Endothelial cell of umbilical vein (primary cell): Measurements from ENCODE around the gene NELL2. TPM values are rescaled to one million over a fixed set of nuclear protein-coding genes. Genes with fewer than 3 reads are reported as not detected.

Experiments
- BruUV-seq: library from RNA; stranded (reverse); fragments of 400-500 nt; replicated peaks from 2 replicates; lab custom pipeline; 2021; lab: Mats Ljungman, UMichigan
- CTCF ChIA-PET: fragments of 300-600, 350-600 bp; sonication (Branson Sonifier 250); formaldehyde crosslinking; loops from one replicate; lab custom pipeline; 2021; ENCODE audit warnings: antibody characterized with exemption, inconsistent platforms; lab: Charles Lee
- POLR2A ChIA-PET: fragments of 300-600, 350-600 bp; sonication (Branson Sonifier 250); formaldehyde crosslinking; loops from one replicate; lab custom pipeline; 2021; ENCODE audit warnings: antibody characterized with exemption, inconsistent platforms; lab: Charles Lee
- DNase-seq: peaks from one replicate; pipeline ENCODE4 v3.0.0-alpha.2; 2011; ENCODE audit warnings: low read depth, low spot score
- FAIRE-seq: peaks from 2 replicates; lab custom pipeline; 2011; peaks lifted over from hg19 to GRCh38; lab: Jason Lieb, UNC
- H2AFZ ChIP-seq: 2 replicates; pipeline ENCODE4 v1.6.0; 2012; ENCODE audit warnings: low read depth, low read length, control low read depth, inconsistent platforms
- H3K27ac ChIP-seq: 2 replicates; pipeline ENCODE4 v1.5.1; 2011; ENCODE audit warnings: low read depth, mild to moderate bottlenecking, control low read depth, low read length, moderate library complexity; ENCODE audit not compliant: insufficient read depth
- H3K27me3 ChIP-seq, 2 experiments: 2 replicates each; pipeline versions ENCODE4 v1.6.0 to v1.6.1; 2011; ENCODE audit warnings: low read length in 2 of 2, mixed read lengths in 1 of 2; ENCODE audit not compliant: control insufficient read depth in 2 of 2, insufficient read depth in 2 of 2
- H3K36me3 ChIP-seq, 2 experiments: 2 replicates in 1 of 2; 3 replicates in 1 of 2; pipeline ENCODE4 v1.5.1; 2011; ENCODE audit warnings: low read length in 2 of 2, mild to moderate bottlenecking in 1 of 2, moderate library complexity in 1 of 2; ENCODE audit not compliant: control insufficient read depth in 2 of 2, insufficient read depth in 2 of 2; ENCODE audit errors: extremely low read depth in 1 of 2
- H3K4me1 ChIP-seq: 3 replicates; pipeline ENCODE4 v1.5.1; 2011; ENCODE audit warnings: mild to moderate bottlenecking, low read length; ENCODE audit not compliant: control insufficient read depth, insufficient read depth; ENCODE audit errors: extremely low read depth
- H3K4me2 ChIP-seq: 2 replicates; pipeline ENCODE4 v1.6.1; 2011; ENCODE audit warnings: low read length, control low read depth, mixed read lengths; ENCODE audit not compliant: insufficient read depth
- H3K4me3 ChIP-seq, 3 experiments: fragments of 200-600 bp in 1 of 3; sonication (generic), shearing (Covaris generic) in 1 of 3; replicated peaks in 1 of 3; 2 replicates each; pipeline ENCODE4 v1.5.1; 2011 to 2016; ENCODE audit warnings: control low read depth in 3 of 3, low read length in 3 of 3, mild to moderate bottlenecking in 2 of 3, inconsistent platforms in 1 of 3, low read depth in 1 of 3, moderate library complexity in 1 of 3; ENCODE audit not compliant: insufficient read depth in 1 of 3
- H3K79me2 ChIP-seq: 2 replicates; pipeline ENCODE4 v1.6.0; 2012; ENCODE audit warnings: low read length, inconsistent platforms; ENCODE audit not compliant: control insufficient read depth, insufficient read depth
- H3K9ac ChIP-seq: replicated peaks from 2 replicates; pipeline ENCODE3; 2011; ENCODE audit warnings: low read length, control low read depth; ENCODE audit not compliant: insufficient read depth; ENCODE audit errors: extremely low read depth
- H3K9me1 ChIP-seq: replicated peaks from 3 replicates; pipeline ENCODE4 v1.6.0; 2011; ENCODE audit warnings: mild to moderate bottlenecking, low read length; ENCODE audit not compliant: control insufficient read depth, insufficient read depth; ENCODE audit errors: extremely low read depth
- H3K9me3 ChIP-seq: replicated peaks from 2 replicates; pipeline ENCODE4 v1.5.1; 2012; ENCODE audit warnings: low read length, inconsistent platforms; ENCODE audit not compliant: control insufficient read depth, insufficient read depth
- H4K20me1 ChIP-seq: replicated peaks from 2 replicates; pipeline ENCODE3; 2011; ENCODE audit warnings: mild to moderate bottlenecking, low read length; ENCODE audit not compliant: control insufficient read depth, insufficient read depth; ENCODE audit errors: extremely low read depth
- CTCF ChIP-seq, 2 donors: IDR thresholded peaks; 1 replicate in 1 of 2; 2 replicates in 1 of 2; pipeline ENCODE4 v1.5.1; 2011; ENCODE audit warnings: low read length in 2 of 2, mild to moderate bottlenecking in 2 of 2, moderate library complexity in 2 of 2, control low read depth in 1 of 2, inconsistent platforms in 1 of 2, low read depth in 1 of 2; ENCODE audit not compliant: insufficient read depth in 1 of 2; ENCODE audit errors: extremely low read depth in 1 of 2
- EZH2 ChIP-seq: IDR thresholded peaks from 2 replicates; pipeline ENCODE4 v1.6.1; 2012; ENCODE audit warnings: borderline replicate concordance, low read depth, mild to moderate bottlenecking, moderate library complexity, low read length, inconsistent platforms; ENCODE audit not compliant: severe bottlenecking
- FOS ChIP-seq: IDR thresholded peaks from 2 replicates; pipeline ENCODE4 v1.6.1; 2011; ENCODE audit warnings: mild to moderate bottlenecking, low read length, moderate library complexity, borderline replicate concordance; ENCODE audit not compliant: insufficient read depth
- GATA2 ChIP-seq: IDR thresholded peaks from 2 replicates; pipeline ENCODE4 v1.7.0; 2011; ENCODE audit warnings: low read depth, mild to moderate bottlenecking, moderate library complexity, mixed read lengths, low read length; ENCODE audit not compliant: insufficient read length, insufficient read depth
- JUN ChIP-seq: IDR thresholded peaks from 2 replicates; pipeline ENCODE4 v1.6.1; 2011; ENCODE audit warnings: borderline replicate concordance, low read depth; ENCODE audit not compliant: insufficient read length, insufficient read depth
- MAX ChIP-seq: IDR thresholded peaks from 2 replicates; pipeline ENCODE4 v1.6.1; 2011; ENCODE audit not compliant: insufficient read depth, insufficient read length
- MYC ChIP-seq: IDR thresholded peaks from one replicate; pipeline ENCODE4 v1.6.1; 2011; ENCODE audit warnings: mild to moderate bottlenecking, low read depth, low read length
- POLR2A ChIP-seq: IDR thresholded peaks from 2 replicates; pipeline ENCODE4 v1.6.1; 2012; ENCODE audit warnings: low read depth, mild to moderate bottlenecking, control low read depth, low read length
- POLR2AphosphoS5 ChIP-seq: IDR thresholded peaks from 2 replicates; pipeline ENCODE4 v1.6.1; 2012; ENCODE audit warnings: low read depth, mild to moderate bottlenecking, control low read depth, low read length, moderate library complexity; ENCODE audit not compliant: insufficient read depth
- dilution Hi-C: fragments of 300-500 bp; cut with MboI; formaldehyde crosslinking; loops from one replicate; pipeline ENCODE4 v1.15.0; 2019; ENCODE audit warnings: low sequenced_read_pairs; ENCODE audit not compliant: extremely low pct_ligation_motif_present
- intact Hi-C: fragments of 100-400 bp; cut with micrococcal nuclease; formaldehyde crosslinking; loops from one replicate; pipeline ENCODE4 v1.10.0; 2022
- polyA plus RNA-seq, 4 experiments: library from polyadenylated mRNA; depleted of rRNA in 3 of 4; stranded (reverse) in 3 of 4; unstranded in 1 of 4; fragments of >200 nt; gene quantifications; 2 replicates each; pipeline versions ENCODE4 v1.2.1 to v1.2.3, GENCODE V29; 2011 to 2012; ENCODE audit warnings: missing spikeins in 1 of 4
- total RNA-seq: library from RNA; stranded (reverse); gene quantifications from 2 replicates; pipeline ENCODE4 v1.2.3, GENCODE V29; 2021

NELL2 gene
- total and polyA plus RNA-seq, 2 donors (not counting 3 experiments of a cell fraction or from before 2014, with no cell fraction given): 0.11 to 0.49 TPM

GRCh38 chr12:44765796-44766195, 110.3 kb downstream of the NELL2 start:
- no peaks in the 10 kb centered on the region for H3K4me1 ChIP-seq
- H4K20me1 ChIP-seq: no peaks in the 10 kb centered on the region
- no peaks in the 10 kb centered on the region for H3K9me1 ChIP-seq
- BruUV-seq: no TSS peak
- no peak for TF ChIP-seq GATA2
- TF ChIP-seq MAX: no peak
- no peak for TF ChIP-seq FOS
- no peak for TF ChIP-seq CTCF (IDR thresholded peaks at IDR 0.05; ENCODE audit: extremely low read depth in 1 of 2, insufficient read depth in 1 of 2, low read depth in 1 of 2, low read length in 2 of 2)
- TF ChIP-seq JUN: no peak
- no peak for TF ChIP-seq POLR2AphosphoS5
- no peak for TF ChIP-seq MYC
- TF ChIP-seq POLR2A: no peak
- no peak for TF ChIP-seq EZH2
- POLR2A ChIA-PET: no interaction called here
- no peak for FAIRE-seq
- no peak overlapping the region for H2AFZ ChIP-seq
- no peak overlapping the region for H3K4me3 ChIP-seq
- no peak overlapping the region for H3K27ac ChIP-seq
- no peak overlapping the region for H3K4me2 ChIP-seq
- H3K27me3 ChIP-seq: peaks cover 0 to 2% of the 10 kb centered on the region in 2 experiments
- H3K36me3 ChIP-seq: no peaks in the 10 kb centered on the region
- no peak overlapping the region for H3K9ac ChIP-seq
- no peak for DNase-seq
- H3K9me3 ChIP-seq: no peaks in the 10 kb centered on the region
- CTCF ChIA-PET: interaction anchor here (3.3 kb wide), 1 partner anchor 9 kb away, joined by 18 read pairs; no protein-coding TSS in a partner anchor
- intact Hi-C loops: no loop called here
- dilution Hi-C loops: no loop called here
- no peaks in the 10 kb centered on the region for H3K79me2 ChIP-seq
